ENCODE results near the gene NOTCH1.

The NOTCH1 gene

DNA sequence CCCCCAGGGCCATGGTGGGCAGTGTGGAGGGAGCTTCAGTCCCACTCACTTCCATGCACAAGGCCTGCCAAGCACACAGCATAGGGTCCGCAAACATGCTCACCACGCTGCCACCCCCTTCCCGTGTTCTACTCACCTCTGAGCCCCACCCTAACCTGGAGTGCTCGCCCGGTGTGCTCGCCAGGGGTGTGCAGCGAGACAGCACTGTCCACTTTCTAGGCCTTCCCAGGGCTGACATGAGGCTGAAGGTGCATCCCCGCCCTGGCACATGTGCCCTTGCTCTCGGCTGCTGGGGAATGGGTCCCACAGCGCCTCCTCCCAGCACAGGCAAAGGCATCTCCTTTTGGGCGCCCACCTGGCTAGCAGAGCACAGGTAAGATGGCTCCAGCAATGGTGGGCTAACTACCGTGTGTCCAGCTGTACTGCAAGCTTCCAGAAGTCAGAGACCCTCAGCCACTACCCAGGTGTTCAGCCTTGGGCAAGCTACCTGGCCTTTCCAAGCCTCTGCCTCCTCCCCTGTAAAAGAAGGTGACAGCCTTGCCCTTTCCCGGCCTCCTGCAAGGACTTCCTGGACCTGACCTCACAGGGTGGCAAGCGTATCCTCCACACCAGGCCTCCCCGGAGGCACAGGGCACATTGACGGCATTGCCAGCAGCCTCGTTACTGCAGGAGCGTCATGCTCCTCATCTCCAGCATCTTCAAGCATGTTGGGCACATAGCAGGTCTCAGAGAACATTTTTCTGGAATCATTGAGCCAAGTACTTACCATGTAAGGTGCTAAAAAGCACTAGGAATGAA is 58.8 kb downstream of the NOTCH1 start:
- TF ChIP-seq, protein P1, sequence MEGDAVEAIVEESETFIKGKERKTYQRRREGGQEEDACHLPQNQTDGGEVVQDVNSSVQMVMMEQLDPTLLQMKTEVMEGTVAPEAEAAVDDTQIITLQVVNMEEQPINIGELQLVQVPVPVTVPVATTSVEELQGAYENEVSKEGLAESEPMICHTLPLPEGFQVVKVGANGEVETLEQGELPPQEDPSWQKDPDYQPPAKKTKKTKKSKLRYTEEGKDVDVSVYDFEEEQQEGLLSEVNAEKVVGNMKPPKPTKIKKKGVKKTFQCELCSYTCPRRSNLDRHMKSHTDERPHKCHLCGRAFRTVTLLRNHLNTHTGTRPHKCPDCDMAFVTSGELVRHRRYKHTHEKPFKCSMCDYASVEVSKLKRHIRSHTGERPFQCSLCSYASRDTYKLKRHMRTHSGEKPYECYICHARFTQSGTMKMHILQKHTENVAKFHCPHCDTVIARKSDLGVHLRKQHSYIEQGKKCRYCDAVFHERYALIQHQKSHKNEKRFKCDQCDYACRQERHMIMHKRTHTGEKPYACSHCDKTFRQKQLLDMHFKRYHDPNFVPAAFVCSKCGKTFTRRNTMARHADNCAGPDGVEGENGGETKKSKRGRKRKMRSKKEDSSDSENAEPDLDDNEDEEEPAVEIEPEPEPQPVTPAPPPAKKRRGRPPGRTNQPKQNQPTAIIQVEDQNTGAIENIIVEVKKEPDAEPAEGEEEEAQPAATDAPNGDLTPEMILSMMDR (conservative IDR thresholded peaks at IDR 0.05) = no peak
- TF ChIP-seq ZFX (IDR thresholded peaks at IDR 0.05) = no peak
- H3K27ac ChIP-seq = no peak overlapping the region

DNA sequence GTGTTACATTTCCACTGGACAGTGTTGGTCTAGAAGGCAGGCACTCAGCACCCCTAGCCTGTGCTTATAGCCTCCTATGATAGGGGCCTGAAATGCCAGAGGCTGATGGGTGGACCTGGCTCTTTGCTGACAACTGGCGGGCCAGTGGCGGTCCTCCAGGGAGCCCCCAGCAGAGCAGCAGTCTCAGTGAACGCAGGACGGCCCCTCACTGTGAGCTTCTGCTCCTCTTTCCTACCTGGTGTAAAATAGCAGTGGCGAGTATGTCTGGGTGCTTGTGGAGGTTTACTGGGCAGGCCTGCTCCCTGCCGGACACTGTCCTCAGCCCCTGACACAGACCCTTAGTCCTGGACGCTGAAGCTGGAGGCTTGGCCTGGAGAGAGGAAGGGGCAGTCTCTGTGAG is 59.7 kb downstream of the NOTCH1 start:
- H3K27ac ChIP-seq = no peak overlapping the region
- TF ChIP-seq, protein P1 (conservative IDR thresholded peaks at IDR 0.05) = no peak
- no peak for TF ChIP-seq ZFX (IDR thresholded peaks at IDR 0.05)

DNA sequence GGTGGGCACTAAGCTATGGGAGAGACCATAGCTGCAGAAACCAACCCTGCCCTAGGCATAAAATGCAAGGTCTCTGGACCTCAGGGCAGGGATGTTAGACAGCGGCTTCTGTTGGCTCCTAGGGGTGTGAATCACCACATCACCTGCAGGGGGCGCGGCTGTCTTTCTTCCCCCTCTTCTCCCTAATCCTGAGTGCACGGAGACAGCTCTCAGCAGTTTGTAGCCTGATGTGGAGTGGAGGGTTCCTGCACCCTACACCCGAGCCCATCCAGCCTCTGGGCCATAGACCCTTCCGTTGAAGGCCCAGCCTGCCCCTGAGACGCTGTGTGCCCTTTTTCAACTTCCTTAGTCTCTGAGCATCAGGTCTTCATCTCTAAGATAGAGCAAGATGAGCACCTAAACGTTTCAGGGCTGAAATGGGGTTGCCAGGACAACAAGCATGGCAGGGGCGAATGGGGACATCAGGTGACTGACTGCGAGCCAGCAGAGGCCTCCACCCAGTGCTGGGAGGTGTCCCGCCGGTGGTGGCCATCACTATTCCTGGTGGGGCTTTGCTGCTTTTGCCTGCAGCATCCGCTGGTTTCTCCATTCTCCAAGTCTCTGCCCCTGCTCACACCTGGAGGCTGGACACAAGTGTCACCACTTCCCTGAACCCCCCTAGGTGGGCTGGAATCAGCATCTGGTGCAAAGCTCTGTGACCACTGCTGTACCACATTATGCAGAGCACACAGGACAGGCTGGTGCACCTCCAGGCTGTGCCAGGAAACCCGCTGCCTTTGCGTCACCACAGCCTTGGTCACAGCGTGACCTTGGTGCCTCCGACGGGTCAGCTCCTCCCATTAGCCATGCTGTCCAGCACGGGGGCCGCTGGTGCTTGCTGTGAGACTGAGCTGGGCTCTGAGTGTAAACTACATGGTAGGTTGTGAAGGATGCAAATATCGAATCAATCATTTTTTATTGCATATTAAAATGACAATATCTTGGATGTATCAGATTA is 60.5 kb downstream of the NOTCH1 start:
- TF ChIP-seq ZFX (IDR thresholded peaks at IDR 0.05) = no peak
- TF ChIP-seq, protein P1 (conservative IDR thresholded peaks at IDR 0.05) = peak; percentile 95
- peak overlapping the region; percentile 95 for H3K27ac ChIP-seq

DNA sequence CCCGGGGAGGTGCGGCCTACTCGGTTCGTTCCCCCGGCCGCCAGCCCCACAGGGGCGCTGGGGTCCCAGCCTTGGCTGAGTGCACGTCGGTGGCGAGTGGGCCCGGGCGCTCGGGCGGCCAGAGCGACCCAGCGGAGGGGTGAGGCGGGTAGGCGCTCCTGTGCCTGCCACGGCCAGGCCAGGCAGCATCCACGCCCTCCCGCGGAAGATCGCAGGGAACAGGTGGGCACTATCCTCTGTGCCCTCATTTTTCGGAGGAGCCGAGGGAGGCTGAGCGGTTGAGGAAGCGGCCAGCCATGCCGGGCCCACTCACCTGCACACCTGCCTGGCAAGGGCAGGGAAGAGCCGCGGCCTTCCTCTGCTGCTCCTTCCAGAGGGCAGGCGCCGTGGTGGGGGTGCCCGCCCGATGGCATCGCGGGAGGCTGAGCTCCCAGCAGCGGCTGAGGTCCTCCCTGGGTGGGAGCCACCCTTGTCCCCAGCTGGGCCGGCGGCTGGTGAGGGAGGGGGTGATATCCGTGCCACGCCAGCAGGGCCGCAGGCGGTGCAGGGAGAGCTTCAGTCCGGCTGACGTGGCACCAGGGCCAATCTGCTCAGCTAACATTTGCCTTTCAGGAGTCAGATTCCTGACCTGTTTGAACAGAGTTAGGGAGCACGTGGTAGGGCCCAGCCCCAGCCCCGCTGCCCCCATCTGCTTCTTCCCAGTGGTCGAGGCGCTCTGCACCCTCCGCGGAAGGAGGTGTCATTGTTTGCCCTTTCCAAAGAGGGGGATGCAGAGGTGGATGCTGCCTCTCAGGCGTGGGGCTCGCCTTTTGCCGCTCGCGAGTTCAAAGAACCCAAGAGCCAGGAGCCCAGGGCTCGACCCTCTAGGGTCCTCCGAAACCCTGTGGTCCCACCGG is 61.4 kb downstream of the NOTCH1 start:
- H3K27ac ChIP-seq = peak overlapping the region; percentile 95
- peak; percentile 83; the same call in 1 of the 2 replicates for TF ChIP-seq ZFX (IDR thresholded peaks at IDR 0.05)
- TF ChIP-seq, protein P1 (conservative IDR thresholded peaks at IDR 0.05) = no peak

DNA sequence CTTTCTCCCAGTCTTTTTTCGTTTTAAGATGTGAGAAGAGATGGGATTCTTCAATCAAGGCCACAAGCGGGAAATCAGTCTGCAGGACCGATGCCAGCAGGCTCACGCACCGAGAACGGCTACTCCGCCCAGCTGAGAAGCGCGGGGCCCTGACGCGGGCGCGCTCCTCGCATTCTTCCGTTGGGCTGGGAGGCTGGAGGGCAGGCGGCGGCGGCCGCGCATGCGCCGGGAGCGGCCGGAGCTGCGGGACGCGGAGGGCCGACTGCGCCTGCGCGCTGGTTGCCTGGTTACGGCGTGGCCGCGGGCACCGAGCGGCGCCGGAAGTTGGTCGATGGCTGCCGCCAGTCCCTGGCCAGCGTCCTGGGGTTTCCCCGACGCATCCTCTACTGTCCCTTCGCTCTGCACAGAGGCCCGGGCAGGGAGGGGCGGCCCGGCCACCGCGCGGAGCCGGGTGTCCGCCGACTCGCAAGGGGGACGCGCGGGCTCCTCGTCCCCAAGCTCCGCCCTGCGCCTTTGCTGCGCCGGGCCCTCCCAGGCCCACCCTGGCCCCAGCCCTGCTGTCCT is 62.2 kb downstream of the NOTCH1 start:
- H3K27ac ChIP-seq = peak overlapping the region; percentile 95
- no peak for TF ChIP-seq ZFX (IDR thresholded peaks at IDR 0.05)
- TF ChIP-seq, protein P1 (conservative IDR thresholded peaks at IDR 0.05) = no peak

DNA sequence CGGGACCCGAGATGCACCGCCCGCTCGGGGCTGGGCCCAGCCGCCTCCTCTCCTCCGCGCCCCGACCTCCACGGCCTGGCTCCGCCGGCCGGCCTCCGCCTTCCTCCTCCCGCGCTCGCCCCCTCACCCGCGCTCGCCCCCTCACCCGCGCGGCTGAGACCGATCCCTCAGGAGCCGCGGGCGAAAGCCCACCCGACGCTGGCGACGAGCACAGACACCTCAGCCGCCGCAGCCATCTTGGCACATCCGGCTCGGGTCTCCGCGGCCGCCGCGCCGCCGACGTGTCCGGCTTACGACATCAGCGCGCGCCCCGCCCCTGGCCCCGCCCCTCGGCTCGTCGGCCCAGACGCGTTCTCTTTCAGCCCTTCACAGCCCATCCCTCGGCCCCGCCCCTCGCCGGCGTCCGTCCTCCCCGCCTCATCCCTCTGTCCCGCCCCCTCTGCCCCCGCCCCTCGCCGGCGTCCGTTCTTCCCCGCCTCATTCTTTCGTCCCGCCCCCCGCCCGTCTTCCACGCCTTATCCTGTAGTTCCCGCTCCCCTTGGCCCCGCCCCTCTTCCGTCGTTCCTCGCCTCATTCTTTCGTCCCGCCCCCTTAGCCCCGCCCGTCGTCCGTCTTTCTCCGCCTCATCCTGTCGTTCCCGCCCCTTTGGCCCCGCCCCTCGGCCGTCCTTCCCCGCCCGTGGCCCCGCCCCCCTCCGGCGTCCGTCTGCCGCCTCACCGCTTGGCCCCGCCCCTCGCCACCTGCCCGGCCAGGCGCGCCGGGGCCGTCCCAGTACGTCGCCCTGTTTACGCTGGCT is 62.9 kb downstream of the NOTCH1 start, which contains the start of gene SEC16A:
Gene SEC16A (minus strand): TSS at position 248 of the 796 bp plus-strand sequence. CDS start 5,425 bp downstream, outside the sequence.
- peak within 1 kb of the TSS; percentile 95 for H3K27ac ChIP-seq
- TF ChIP-seq ZFX (IDR thresholded peaks at IDR 0.05) = peak; percentile 94
- TF ChIP-seq, protein P1 (conservative IDR thresholded peaks at IDR 0.05) = no peak

Data from C4-2B (cell line).